GM21390 (cell line): ENCODE measurements around the gene SLC10A2.

Experiments
- ATAC-seq: cut with Tn5 transposase; IDR thresholded peaks from one replicate; pipeline ENCODE4 v1.9.1; 2021; ENCODE audit not compliant: unreplicated experiment

SLC10A2 gene

GRCh38 chr13:103055166-103055565 is 11.1 kb downstream of the SLC10A2 start:
- no peak for ATAC-seq

- ATAC-seq = no peak
Measured at GRCh38 chr13:103046676-103047075, 19.5 kb downstream of the SLC10A2 start.

GRCh38 chr13:103044056-103044455 is 22.2 kb downstream of the SLC10A2 start:
- no peak for ATAC-seq

- no peak for ATAC-seq
Measured at GRCh38 chr13:103040006-103040405, 26.2 kb downstream of the SLC10A2 start.

- no peak for ATAC-seq
Measured at GRCh38 chr13:103039183-103039582, 27.0 kb downstream of the SLC10A2 start.

GRCh38 chr13:103036268-103036667 is 29.9 kb downstream of the SLC10A2 start:
- ATAC-seq = no peak

GRCh38 chr13:103033999-103034398 is 32.2 kb downstream of the SLC10A2 start:
- no peak for ATAC-seq

- peak; percentile 89 for ATAC-seq
Measured at GRCh38 chr13:103031332-103031873, 34.8 kb downstream of the SLC10A2 start.

GRCh38 chr13:103030776-103031175 is 35.4 kb downstream of the SLC10A2 start:
- ATAC-seq = no peak

GRCh38 chr13:103029798-103030197 is 36.4 kb downstream of the SLC10A2 start:
- no peak for ATAC-seq

- ATAC-seq = no peak
Measured at GRCh38 chr13:103022336-103022735, 43.9 kb downstream of the SLC10A2 start.

GRCh38 chr13:103018556-103018955 is 47.7 kb downstream of the SLC10A2 start:
- no peak for ATAC-seq

GRCh38 chr13:103012646-103013045 is 53.6 kb downstream of the SLC10A2 start:
- no peak for ATAC-seq

- no peak for ATAC-seq
Measured at GRCh38 chr13:103009051-103009840, 57.0 kb downstream of the SLC10A2 start.

- peak; percentile 31 for ATAC-seq
Measured at GRCh38 chr13:103007427-103007762, 58.8 kb downstream of the SLC10A2 start.

GRCh38 chr13:103006641-103007426 is 59.4 kb downstream of the SLC10A2 start:
- peak; percentile 93 for ATAC-seq

- ATAC-seq = no peak
Measured at GRCh38 chr13:103004661-103005345, 61.4 kb downstream of the SLC10A2 start.

GRCh38 chr13:103003631-103004030 is 62.6 kb downstream of the SLC10A2 start:
- ATAC-seq = no peak

GRCh38 chr13:103002279-103002678 is 63.9 kb downstream of the SLC10A2 start:
- no peak for ATAC-seq

- no peak for ATAC-seq
Measured at GRCh38 chr13:103000157-103000556, 66.1 kb downstream of the SLC10A2 start.

GRCh38 chr13:102999499-102999898 is 66.7 kb downstream of the SLC10A2 start:
- ATAC-seq = peak; percentile 62
